RKO (cell line): ENCODE data around the gene TEDC1.

Experiments used
- DNase-seq: peaks from one replicate; pipeline ENCODE4 v3.0.0-alpha.2; 2016; ENCODE audit warnings: low spot score

The TEDC1 gene

GRCh38 chr14:105497671-105498429, 6.8 kb downstream of the TEDC1 start:
- no peak for DNase-seq

DNA sequence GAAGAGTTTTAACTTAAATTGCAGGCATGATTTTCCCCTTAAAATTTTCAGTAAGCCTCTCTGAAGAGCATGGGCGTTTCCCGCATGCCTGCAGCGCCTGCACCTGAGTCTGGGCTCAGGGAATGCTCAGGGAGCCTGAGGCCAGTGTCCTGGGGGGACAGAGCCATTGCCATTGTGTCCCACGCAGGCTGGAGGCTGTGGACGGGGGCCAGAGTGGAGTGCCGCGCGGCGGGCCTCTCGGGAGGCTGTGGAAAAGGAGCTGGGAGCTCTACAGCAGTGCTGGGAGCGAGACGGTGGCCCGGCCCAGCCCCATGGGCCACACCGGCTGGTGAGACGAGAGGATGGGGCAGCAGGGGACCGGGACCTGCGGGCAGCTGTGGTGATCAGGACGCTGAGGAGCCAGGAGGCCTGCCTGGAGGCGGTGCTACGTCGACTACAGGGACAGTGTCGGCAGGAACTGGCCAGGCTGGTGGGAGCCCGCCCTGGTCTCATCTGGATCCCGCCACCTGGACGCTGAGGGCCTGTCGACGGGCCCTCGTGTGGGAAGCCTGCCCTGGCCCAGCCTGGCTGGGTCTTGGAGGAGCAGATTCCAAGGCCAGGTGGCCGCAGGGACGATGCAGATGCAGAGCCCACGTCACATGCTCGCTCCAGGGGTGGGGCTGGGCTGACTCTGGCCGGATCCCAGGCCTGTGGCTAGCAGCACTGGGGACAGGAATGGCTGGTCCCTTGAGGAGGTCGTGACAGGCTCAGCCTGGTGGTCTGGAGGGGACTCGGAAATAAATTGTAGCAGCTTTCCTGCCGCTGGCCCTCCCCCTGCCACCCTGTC, 7.6 kb downstream of the TEDC1 start:
- DNase-seq, result no peak

DNA sequence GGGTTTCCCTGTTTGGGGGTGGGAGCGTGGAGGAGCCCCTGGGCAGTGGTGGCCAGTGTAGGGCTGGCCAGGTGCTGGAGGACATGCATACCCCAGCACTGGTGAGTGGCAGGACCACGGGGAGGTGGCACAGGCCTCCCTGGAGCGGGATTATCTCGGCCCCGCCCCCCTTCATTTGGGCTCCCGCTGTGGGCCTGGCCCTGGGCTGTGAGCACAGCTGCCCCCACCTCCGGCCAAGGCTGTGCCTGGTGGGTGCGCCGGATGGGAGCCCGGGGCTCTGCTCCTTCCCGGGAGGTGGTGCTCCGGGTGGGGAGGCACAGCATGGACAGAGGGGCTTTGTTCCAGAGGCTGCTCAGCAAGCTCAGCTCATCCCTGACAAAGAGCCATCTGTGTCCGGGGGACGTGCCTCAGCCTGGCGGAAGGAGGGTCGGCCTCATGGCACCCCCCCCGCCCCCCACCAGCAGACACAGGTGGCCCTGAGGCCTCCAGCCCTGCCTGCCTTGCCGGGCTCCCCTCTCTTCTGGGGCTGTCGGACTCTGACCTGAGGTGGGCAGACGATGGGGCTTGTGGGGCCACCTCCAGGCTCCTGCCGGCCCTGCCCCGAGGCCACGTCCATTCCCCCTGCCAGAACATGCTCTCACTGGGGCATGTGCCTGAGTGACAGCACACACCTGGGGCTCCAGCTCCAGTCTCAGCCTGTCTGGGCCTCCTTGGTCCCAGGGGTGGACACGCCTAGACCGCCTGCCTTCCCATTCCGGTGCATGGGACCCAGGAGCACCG, 8.4 kb downstream of the TEDC1 start:
- DNase-seq, result no peak

- DNase-seq, result no peak
Observed at GRCh38 chr14:105500036-105500725, 9.1 kb downstream of the TEDC1 start.

DNA sequence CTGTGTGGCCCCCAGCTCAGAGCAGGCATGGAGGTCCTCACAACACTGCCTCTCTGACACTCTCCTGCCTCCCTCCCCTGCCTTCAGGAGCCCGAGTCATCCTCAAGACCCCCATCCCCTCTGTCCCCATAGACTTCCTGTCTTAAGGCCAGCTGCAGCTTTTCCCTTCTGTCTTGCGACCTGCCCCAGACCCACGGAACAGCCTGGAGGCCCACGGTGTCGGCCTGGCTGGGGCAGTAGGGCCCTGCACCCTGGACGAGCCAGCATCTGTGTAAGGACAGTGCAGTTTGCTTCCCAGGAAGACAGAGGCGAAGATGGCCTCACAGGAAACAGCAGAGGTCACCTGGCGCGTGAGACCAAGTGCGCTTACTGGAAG, 9.7 kb downstream of the TEDC1 start:
- no peak for DNase-seq

GRCh38 chr14:105501504-105502291, 10.7 kb downstream of the TEDC1 start:
- DNase-seq, result no peak

GRCh38 chr14:105502446-105503295, 11.6 kb downstream of the TEDC1 start:
- no peak for DNase-seq

DNA sequence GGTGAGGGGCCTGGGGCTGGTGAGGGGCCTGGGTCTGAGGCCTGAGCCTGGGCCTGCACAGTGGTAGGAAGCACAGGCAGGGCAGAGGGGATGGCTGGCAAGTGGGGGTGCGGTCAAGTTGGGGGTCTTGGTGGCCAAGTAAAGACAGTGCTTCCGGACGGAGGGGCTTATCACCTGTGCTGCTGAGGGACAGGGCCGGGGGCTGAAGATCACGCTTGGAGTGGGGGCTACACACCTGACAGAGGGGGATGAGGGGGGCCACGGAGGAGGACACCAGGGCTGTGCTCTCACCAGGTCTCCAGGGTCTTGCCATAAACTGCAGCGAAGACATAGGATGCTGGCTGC, 12.2 kb downstream of the TEDC1 start:
- DNase-seq, result no peak

DNA sequence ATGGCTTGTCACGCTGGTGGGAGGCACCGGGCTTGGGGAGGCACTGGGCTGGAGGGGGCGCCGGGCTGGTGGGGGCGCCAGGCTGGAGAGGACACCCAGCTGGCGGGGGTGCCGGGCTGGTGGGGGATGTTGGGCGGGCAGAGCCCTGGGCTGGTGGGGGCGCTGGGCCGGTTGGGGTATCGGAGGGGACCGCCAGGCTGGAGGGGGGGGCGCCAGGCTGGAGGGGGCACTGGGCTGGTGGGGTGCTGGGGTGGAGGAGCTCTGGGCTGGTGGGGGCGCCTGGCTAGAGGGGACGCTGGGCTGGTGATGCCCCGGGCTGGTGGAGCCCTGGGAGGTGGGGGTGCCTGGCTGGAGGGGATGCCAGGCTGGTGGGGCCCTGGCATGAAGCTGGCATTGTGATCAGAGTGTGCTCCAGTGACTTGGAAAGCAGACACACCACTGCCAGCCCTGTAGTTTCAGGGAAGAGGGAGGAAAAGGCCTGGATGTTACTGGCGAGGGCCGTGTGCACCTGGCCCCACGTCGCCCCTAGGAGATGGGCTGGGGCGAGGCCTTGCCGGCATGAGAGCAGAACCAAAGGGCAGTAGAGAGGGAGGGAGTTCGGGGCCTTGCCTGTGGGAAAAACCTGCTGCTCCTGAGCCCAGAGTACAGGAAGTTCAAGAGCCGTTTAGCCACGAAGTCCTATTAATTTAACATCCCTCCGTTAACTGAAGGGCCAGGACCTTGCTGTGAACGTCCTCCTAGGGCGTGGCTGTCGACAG, 13.1 kb downstream of the TEDC1 start:
- no peak for DNase-seq

DNA sequence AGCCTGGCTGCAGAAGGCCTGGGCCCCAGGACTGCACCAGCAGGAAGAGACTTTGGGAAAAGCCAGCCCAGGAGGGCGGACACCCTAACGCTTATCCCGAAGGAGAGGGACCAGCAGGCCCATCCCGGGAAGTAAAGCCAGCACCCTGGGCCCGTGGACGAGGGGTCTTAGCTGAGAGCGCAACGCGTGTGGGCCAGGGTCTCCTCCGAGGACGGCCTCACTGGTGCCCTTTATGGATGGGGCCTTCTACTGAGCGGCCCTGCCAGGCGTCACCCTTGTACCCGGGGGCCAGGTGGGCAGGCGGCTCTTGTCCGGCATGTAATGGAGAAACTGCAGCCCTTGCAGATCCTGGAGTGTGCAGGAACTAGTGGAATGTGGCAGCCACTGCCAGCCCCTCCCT, 14.1 kb downstream of the TEDC1 start:
- DNase-seq, result no peak

- no peak for DNase-seq
Observed at GRCh38 chr14:105507247-105507646, 16.2 kb downstream of the TEDC1 start.

- DNase-seq, result no peak
Observed at GRCh38 chr14:105508069-105508468, 17.0 kb downstream of the TEDC1 start.

GRCh38 chr14:105508601-105509000, 17.6 kb downstream of the TEDC1 start:
- no peak for DNase-seq

GRCh38 chr14:105517096-105517495, 26.1 kb downstream of the TEDC1 start:
- no peak for DNase-seq

GRCh38 chr14:105519946-105520698, 29.1 kb downstream of the TEDC1 start:
- no peak for DNase-seq

DNA sequence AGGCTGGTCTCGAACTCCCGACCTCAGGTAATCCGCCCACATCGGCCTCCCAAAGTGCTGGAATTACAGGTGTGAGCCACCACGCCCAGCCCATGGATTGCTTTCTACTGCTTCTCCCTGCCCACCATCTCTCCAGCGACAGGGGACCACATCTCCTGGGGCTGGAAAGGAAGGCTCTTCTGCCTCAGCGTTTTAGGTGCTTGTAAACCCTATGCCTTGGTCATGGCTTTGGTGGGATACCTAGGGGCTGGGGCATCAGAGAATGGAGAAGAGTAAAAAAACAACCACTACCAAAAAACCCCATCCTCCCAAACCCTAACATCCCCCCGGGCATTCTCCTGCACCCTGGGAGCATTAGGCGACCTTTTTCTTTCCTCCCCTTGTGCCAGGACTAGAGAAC, 34.3 kb downstream of the TEDC1 start:
- DNase-seq, result no peak

DNA sequence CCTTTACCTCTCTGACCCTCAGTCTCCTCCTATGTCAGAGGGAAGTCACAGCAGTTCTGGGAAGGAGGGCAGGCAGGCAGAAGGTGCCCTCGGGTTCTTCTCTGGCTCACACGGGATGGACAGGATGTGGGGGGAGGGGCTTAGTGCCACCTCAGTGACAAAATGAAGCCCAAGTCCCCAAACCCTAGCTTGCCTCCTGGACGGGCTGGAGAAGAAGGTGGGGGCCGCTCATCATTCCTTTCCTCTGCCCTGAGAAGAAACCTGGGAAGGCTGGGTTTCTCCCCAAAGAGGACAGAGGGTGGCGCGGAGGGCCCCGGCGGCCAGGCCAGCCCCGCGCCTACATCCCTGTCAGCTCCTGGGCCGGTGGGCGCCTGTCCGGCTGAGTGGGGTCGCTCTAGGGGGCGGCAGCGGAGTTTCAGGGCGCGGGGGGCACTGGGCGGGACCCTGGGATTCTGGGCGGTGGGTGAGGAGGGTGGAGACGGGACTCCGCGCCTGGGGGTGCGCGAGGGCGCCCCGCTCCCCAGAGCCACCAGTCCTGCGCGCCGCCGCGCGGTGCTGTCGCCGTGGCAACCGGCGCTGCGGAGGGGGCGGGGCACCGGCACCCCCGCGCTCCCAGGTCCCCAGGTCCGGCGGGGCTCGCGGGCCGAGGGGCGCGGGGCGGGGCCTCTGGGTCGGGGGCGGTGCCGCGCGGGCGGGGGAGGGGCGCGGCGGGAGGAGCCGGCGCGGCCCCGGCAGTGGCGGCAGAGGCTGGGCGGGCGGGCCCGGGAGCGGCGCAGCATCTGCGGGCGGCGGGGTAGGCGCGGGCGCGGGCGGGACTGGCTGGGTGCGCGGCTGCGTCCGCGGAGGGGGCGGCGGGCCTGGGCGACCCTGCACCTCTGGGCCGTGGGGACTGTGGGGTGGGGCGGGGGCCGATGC, 35.1 kb downstream of the TEDC1 start, which contains the start of gene TMEM121:
Gene TMEM121 (plus strand): TSS at position 723 of the 915 bp plus-strand sequence. CDS start 2,252 bp downstream, outside the sequence.
- no peak for DNase-seq
